Heart right ventricle (tissue), 16 donors: ENCODE results near the gene MALT1. TPM values are rescaled to one million over a fixed set of nuclear protein-coding genes. Genes with fewer than 3 reads are reported as not detected.

ENCODE experiments used
- ATAC-seq, 8 donors: fragments of 200-7000 bp; cut with Tn5 transposase; one replicate each; pipeline ENCODE4 v1.9.1; 2020; ENCODE audit warnings: mild to moderate bottlenecking in 8 of 8, moderate library complexity in 8 of 8, moderate number of reproducible peaks in 1 of 8
- DNase-seq, 2 donors: peaks; one replicate each; pipeline ENCODE4 v3.0.0-alpha.2; 2020
- H3K27ac ChIP-seq, 10 donors: fragments of 200-600 bp; sonication (generic) in 2 of 10; one replicate each; pipeline versions ENCODE4 v1.5.0 to v1.8.0; 2020 to 2022; ENCODE audit warnings: mild to moderate bottlenecking in 3 of 10
- H3K27me3 ChIP-seq, 7 donors: fragments of 200-600 bp; one replicate each; pipeline ENCODE4 v1.8.0; 2021 to 2022; ENCODE audit warnings: mild to moderate bottlenecking in 2 of 7
- H3K36me3 ChIP-seq, 9 donors: fragments of 200-600 bp; sonication (generic) in 1 of 9; one replicate each; pipeline versions ENCODE4 v1.5.0 to v1.8.0; 2020 to 2022; ENCODE audit warnings: mild to moderate bottlenecking in 2 of 9
- H3K4me1 ChIP-seq, 9 donors: fragments of 200-600 bp; sonication (generic) in 1 of 9; one replicate each; pipeline versions ENCODE4 v1.5.0 to v1.8.0; 2020 to 2022; ENCODE audit warnings: mild to moderate bottlenecking in 4 of 9
- H3K4me3 ChIP-seq, 10 donors: fragments of 200-600 bp; sonication (generic) in 2 of 10; one replicate each; pipeline versions ENCODE4 v1.5.0 to v1.8.0; 2020 to 2022; ENCODE audit warnings: mild to moderate bottlenecking in 7 of 10, moderate library complexity in 2 of 10
- H3K9me3 ChIP-seq, 11 donors: fragments of 200-600 bp in 10 of 11; sonication (generic) in 2 of 11; one replicate each; pipeline versions ENCODE4 v1.5.0 to v1.8.0; 2013 to 2022; ENCODE audit warnings: mild to moderate bottlenecking in 2 of 11, control low read depth in 1 of 11, moderate library complexity in 1 of 11
- CTCF ChIP-seq, 9 donors: fragments of 200-600 bp; sonication (generic) in 2 of 9; IDR thresholded peaks; one replicate each; pipeline versions ENCODE4 v1.5.0 to v1.8.0; 2021 to 2022; ENCODE audit warnings: antibody characterized with exemption in 9 of 9, mild to moderate bottlenecking in 5 of 9, moderate library complexity in 1 of 9
- WGBS, 2 donors: extraction: QIAGEN DNeasy Blood & Tissue Kit; methylation state at CpG; one replicate each; pipeline ENCODE4 v1.1.7; 2013; ENCODE audit warnings: inconsistent platforms in 1 of 2; 5-methylcytosine and 5-hydroxymethylcytosine counted together
- intact Hi-C, 10 donors: fragments of 100-400 bp; cut with DNase I; formaldehyde crosslinking; loops; one replicate each; pipeline versions ENCODE4 v1.11.1 to v1.14.2; 2022
- polyA plus RNA-seq, 2 donors: library from polyadenylated mRNA; stranded (reverse); fragments of 200-250 nt; gene quantifications; one replicate each; pipeline ENCODE4 v1.2.3, GENCODE V29; 2013
- total RNA-seq, 10 donors: library from RNA; stranded (reverse); fragmentation: NEBNext Ultra II Directional in 3 of 10; extraction: Animal tissue kit (Norgen Biotek cat#: 25700) in 3 of 10; gene quantifications; one replicate each; pipeline versions ENCODE4 v1.2.1 to v1.2.4, GENCODE V29; 2021 to 2023
- donor health status: Arrhythmogenic right ventricular cardiomyopathy.
- donor health status: ischemic (EF 13 %, LVEDD 7.1; RV severe dilation, severe dysfunction).
- donor health status: healthy with polysubstance abuse.
- donor health status: DM: no; HTN: yes; CAD: no.
- donor health status: DM: no; HTN: no; CAD: no.
- donor health status: ischemic (EF 25% LVEDD 6.9; RV normal size, moderate dysfunction).
- donor health status: ischemic (EF 25% LVEDD 5.7; RV mildly dilated, moderate dysfunction).
- donor health status: healthy.
- donor health status: DM: yes; HTN: yes; CAD: no.
- donor health status: Ischemic cardiomyopathy.
- donor health status: ischemic (EF 35%, LVEDD 5.7; RV mildly dilated, moderate dysfunction).
- donor health status: nonischemic (EF 11% LVEDD 7.7; RV severe dilation, severe dysfunction).
- donor health status: DM: yes; HTN: yes; CAD: no.
- donor health status: PGD.
- donor health status: ischemic (EF 29% LVEDD 5.4; RV normal size, mild dysfunction).
- donor health status: nonischemic (EF 23%, LVEDD 6.1; RV moderate dilation, normal function).

The MALT1 gene
- total and polyA plus RNA-seq, 12 donors: 4.4 to 20.0 (median 10.6) TPM

GRCh38 chr18:58637197-58637596, 34.1 kb upstream of the MALT1 start:
- no peak for ATAC-seq
- intact Hi-C loops: no loop called here
- 93 to 94% methylated on average over 6 of the region's 6 CpGs for WGBS, 2 donors

GRCh38 chr18:58637946-58638345, 33.3 kb upstream of the MALT1 start:
- no peaks in the 10 kb centered on the region for H3K27me3 ChIP-seq
- TF ChIP-seq CTCF (IDR thresholded peaks at IDR 0.05): no peak
- H3K9me3 ChIP-seq: no peaks in the 10 kb centered on the region
- WGBS, 2 donors: 90 to 91% methylated on average over 6 of the region's 6 CpGs
- intact Hi-C loops: no loop called here
- H3K36me3 ChIP-seq: no peaks in the 10 kb centered on the region
- H3K4me3 ChIP-seq: no peak overlapping the region
- DNase-seq: no peak
- no peak for ATAC-seq
- H3K27ac ChIP-seq: no peak overlapping the region
- peaks cover 0 to 17% (median 6%) of the 10 kb centered on the region in 9 donors for H3K4me1 ChIP-seq

More at GRCh38 chr18:58637197-58637596, 34.1 kb upstream of the MALT1 start:
- no peak overlapping the region for H3K4me3 ChIP-seq
- no peaks in the 10 kb centered on the region for H3K27me3 ChIP-seq
- H3K36me3 ChIP-seq: no peaks in the 10 kb centered on the region
- no peak for DNase-seq
- TF ChIP-seq CTCF (IDR thresholded peaks at IDR 0.05): no peak
- H3K4me1 ChIP-seq: peaks cover 0 to 12% (median 0%) of the 10 kb centered on the region in 9 donors
- H3K9me3 ChIP-seq: no peaks in the 10 kb centered on the region
- no peak overlapping the region for H3K27ac ChIP-seq

GRCh38 chr18:58638441-58638840, 32.8 kb upstream of the MALT1 start:
- Histone ChIP-seq H3K4me3 (no peak overlapping the region), H3K36me3 (no peaks in the 10 kb centered on the region), H3K4me1 (peaks cover 0 to 22% (median 9%) of the 10 kb centered on the region in 9 donors), H3K9me3 (no peaks in the 10 kb centered on the region), H3K27me3 (no peaks in the 10 kb centered on the region), H3K27ac (no peak overlapping the region)
- no peak for TF ChIP-seq CTCF (IDR thresholded peaks at IDR 0.05)
- DNase-seq (no peak), ATAC-seq (no peak)
- 80 to 84% methylated on average over 2 of the region's 2 CpGs for WGBS, 2 donors
- intact Hi-C loops: no loop called here

GRCh38 chr18:58639237-58639636, 32.0 kb upstream of the MALT1 start:
- H3K27me3 ChIP-seq: no peaks in the 10 kb centered on the region
- H3K9me3 ChIP-seq: no peaks in the 10 kb centered on the region
- DNase-seq (no peak), ATAC-seq (no peak)
- no peak overlapping the region for H3K27ac ChIP-seq
- 89 to 94% methylated on average over 2 of the region's 2 CpGs for WGBS, 2 donors
- no peaks in the 10 kb centered on the region for H3K36me3 ChIP-seq
- no peak for TF ChIP-seq CTCF (IDR thresholded peaks at IDR 0.05)
- H3K4me1 ChIP-seq: peaks cover 0 to 28% (median 14%) of the 10 kb centered on the region in 9 donors
- intact Hi-C loops: no loop called here
- H3K4me3 ChIP-seq: no peak overlapping the region
